ENCODE results near the gene FMN2.

FMN2 gene

GRCh38 chr1:240090957-240091600 lies 604 bp upstream of the FMN2 start:
- TF ChIP-seq CTCF (IDR thresholded peaks at IDR 0.05), result no peak
- no peak overlapping the region for H3K27ac ChIP-seq
- H3K36me3 ChIP-seq, result no peaks in the 10 kb centered on the region
- H3K4me3 ChIP-seq (ENCODE audit: low read depth in 1 of 2, low read length in 1 of 2), result no peak overlapping the region
- no peaks in the 10 kb centered on the region for H3K9me3 ChIP-seq
- H3K4me1 ChIP-seq (ENCODE audit: control insufficient read depth in 1 of 2, insufficient read depth in 1 of 2, low read depth in 1 of 2, low read length in 1 of 2), result no peaks in the 10 kb centered on the region
- H3K27me3 ChIP-seq, result peaks cover 87% of the 10 kb centered on the region

- H3K4me3 ChIP-seq (ENCODE audit: low read depth in 1 of 2, low read length in 1 of 2), result no peak overlapping the region
- peaks cover 91% of the 10 kb centered on the region for H3K27me3 ChIP-seq
- TF ChIP-seq CTCF (IDR thresholded peaks at IDR 0.05), result no peak
- H3K4me1 ChIP-seq (ENCODE audit: control insufficient read depth in 1 of 2, insufficient read depth in 1 of 2, low read depth in 1 of 2, low read length in 1 of 2), result no peaks in the 10 kb centered on the region
- H3K9me3 ChIP-seq, result no peaks in the 10 kb centered on the region
- no peaks in the 10 kb centered on the region for H3K36me3 ChIP-seq
- no peak overlapping the region for H3K27ac ChIP-seq
Measured at GRCh38 chr1:240092301-240093119, 827 bp downstream of the FMN2 start.

- no peak for TF ChIP-seq CTCF (IDR thresholded peaks at IDR 0.05)
- H3K36me3 ChIP-seq, result no peaks in the 10 kb centered on the region
- peaks cover 83% of the 10 kb centered on the region for H3K27me3 ChIP-seq
- no peaks in the 10 kb centered on the region for H3K9me3 ChIP-seq
- H3K27ac ChIP-seq, result no peak overlapping the region
- no peaks in the 10 kb centered on the region for H3K4me1 ChIP-seq (ENCODE audit: control insufficient read depth in 1 of 2, insufficient read depth in 1 of 2, low read depth in 1 of 2, low read length in 1 of 2)
- H3K4me3 ChIP-seq (ENCODE audit: low read depth in 1 of 2, low read length in 1 of 2), result no peak overlapping the region
Measured at GRCh38 chr1:240093120-240093961, 1.7 kb downstream of the FMN2 start.

- no peak overlapping the region for H3K4me3 ChIP-seq (ENCODE audit: low read depth in 1 of 2, low read length in 1 of 2)
Measured at GRCh38 chr1:240094041-240094722, 2.5 kb downstream of the FMN2 start.

More at GRCh38 chr1:240094041-240094722, 2.5 kb downstream of the FMN2 start:
- H3K9me3 ChIP-seq, result no peaks in the 10 kb centered on the region
- H3K27ac ChIP-seq, result no peak overlapping the region
- H3K27me3 ChIP-seq, result peaks cover 78% of the 10 kb centered on the region
- no peaks in the 10 kb centered on the region for H3K36me3 ChIP-seq
- TF ChIP-seq CTCF (IDR thresholded peaks at IDR 0.05), result no peak
- H3K4me1 ChIP-seq (ENCODE audit: control insufficient read depth in 1 of 2, insufficient read depth in 1 of 2, low read depth in 1 of 2, low read length in 1 of 2), result no peaks in the 10 kb centered on the region
